PC-3 (cell line): Measurements from ENCODE around the gene TPK1.

Source experiments
- CTCF ChIP-seq: fragments of 300-600 bp; sonication (generic); conservative IDR thresholded peaks from 2 replicates; pipeline ENCODE4 v1.5.1; 2017; ENCODE audit warnings: antibody characterized with exemption, low read depth, mild to moderate bottlenecking, low read length
- EZH2 ChIP-seq: fragments of 300-600 bp; sonication (generic); IDR thresholded peaks from one replicate; pipeline ENCODE4 v1.6.1; 2017; ENCODE audit warnings: antibody characterized with exemption, mild to moderate bottlenecking, low read length; ENCODE audit not compliant: unreplicated experiment

- no peak for TF ChIP-seq CTCF
- TF ChIP-seq EZH2: no peak
Observed at GRCh38 chr7:144659211-144659610, 176.6 kb downstream of the TPK1 start.
